Muscle of back (tissue), 11 donors: ENCODE measurements around the gene OGFRL1. TPM values are rescaled to one million over a fixed set of nuclear protein-coding genes. Genes with fewer than 3 reads are reported as not detected.
A peak's percentile ranks its signal among the peaks of the same experiment; 100 is the strongest.

ENCODE experiments used
- DNase-seq, 3 donors: peaks; one replicate each; pipeline versions ENCODE4 v3.0.0 to v3.0.0-alpha.2; 2013
- polyA plus RNA-seq, 10 donors: library from polyadenylated mRNA; unstranded; fragments of 120-200 nt; gene quantifications; one replicate each; pipeline ENCODE4 v1.2.1, GENCODE V29; 2013; ENCODE audit not compliant: insufficient read length in 10 of 10

The OGFRL1 gene
- polyA plus RNA-seq, 10 donors: 8.5 to 13.1 (median 10.8) TPM

DNA sequence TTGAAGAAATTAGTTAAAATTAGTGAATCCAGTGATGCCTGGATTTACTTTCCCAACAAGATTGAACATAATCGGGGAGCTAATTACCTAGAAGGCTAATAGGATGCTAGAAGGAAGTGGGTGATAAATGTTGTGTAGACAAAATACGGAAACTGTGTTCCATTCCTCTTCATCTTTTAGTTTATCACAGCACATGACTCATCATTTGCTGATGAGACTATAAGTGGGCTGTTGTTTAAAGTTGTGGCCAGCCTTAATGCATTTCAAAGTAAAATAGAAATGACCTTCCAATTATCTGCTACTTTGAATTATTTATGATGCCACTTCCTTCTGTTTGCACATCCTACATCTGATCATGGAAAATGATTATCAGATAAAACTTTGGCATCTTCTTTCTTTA, 43.4 kb downstream of the OGFRL1 start:
- no peak for DNase-seq

DNA sequence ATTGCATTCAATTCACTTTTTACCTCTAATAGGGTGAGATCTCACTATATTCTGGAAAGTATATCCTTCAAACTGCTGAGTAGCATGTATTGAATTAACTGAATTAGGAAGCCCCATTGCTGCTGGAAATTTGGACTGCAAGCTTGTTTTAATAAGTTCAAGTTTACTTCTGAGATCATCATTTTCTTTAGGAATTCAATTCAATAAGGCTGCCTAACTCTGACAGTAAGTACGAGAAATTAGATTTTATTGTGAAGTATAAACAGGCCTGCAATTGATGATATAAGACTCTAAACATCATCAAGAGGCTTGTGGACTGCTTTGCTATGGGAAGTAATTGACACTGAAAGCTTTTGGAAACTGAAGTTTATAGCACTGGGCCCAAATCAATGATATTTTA, 44.4 kb downstream of the OGFRL1 start:
- DNase-seq: no peak

GRCh38 chr6:71333697-71334096, 45.1 kb downstream of the OGFRL1 start:
- peak in 1 of 3 donors; percentile 74 for DNase-seq

DNA sequence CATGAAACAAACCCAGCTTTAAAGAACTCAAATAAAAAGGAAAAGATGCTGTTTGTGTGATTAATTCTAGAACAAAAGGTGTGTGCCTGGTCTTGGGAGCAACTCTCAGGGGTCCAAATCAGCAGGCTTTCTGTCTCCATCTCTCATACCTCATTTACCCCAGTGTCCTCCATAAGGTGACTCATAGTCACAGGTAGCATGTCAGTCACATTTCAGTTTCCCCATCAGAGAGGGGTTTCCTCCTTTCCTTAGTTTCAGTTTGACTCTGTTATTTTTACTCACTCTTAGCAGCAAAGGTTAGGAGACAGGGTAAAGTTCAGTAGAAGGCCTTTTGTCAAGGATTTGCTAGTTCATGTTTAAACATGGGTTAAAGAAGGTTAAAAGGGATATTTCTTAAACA, 46.2 kb downstream of the OGFRL1 start:
- DNase-seq: no peak

- no peak for DNase-seq
Observed at GRCh38 chr6:71335544-71335943, 46.9 kb downstream of the OGFRL1 start.

- DNase-seq: no peak
Observed at GRCh38 chr6:71336901-71337300, 48.3 kb downstream of the OGFRL1 start.

GRCh38 chr6:71338540-71339316, 50.1 kb downstream of the OGFRL1 start:
- no peak for DNase-seq

GRCh38 chr6:71342772-71343171, 54.2 kb downstream of the OGFRL1 start:
- DNase-seq: no peak

DNA sequence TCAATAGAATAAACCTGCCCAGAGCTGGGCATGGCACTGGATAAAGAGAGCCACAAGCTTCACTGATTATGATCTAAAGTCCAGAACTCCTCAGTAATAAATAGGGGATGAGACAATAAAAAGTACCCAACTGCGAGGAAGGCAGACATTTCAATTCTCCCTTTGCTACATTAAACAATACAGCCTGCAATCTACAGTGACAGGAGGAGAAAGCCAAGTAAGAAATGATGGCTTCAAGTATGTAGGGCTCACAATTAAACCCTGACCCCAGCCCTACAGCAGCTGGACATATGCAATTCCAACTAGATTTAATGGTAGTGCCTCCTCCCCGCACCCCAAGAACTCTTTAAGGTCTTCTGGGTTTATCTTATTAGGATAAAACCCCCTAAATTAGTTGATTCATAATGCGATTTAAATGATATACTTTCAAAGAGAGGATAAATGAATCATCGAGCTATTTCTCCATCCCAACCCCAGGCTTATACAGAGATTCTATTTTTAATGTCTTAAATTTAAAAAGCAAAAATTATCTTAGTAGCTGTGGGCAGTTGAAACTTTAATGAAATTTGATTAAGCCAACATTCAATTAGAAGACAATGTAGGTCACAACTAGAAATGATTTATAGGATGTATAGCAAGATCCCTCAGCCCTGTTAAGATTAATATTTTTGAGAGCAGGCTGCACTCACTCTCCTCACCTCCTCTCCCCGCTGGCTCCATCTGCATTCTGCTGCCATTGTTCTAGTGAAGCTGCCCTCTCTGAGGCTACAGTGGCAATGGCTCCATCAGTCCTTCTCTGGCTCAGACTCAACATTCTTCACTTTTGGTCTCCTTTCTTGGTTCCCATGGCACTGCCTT, 57.1 kb downstream of the OGFRL1 start:
- no peak for DNase-seq

- DNase-seq: no peak
Observed at GRCh38 chr6:71346334-71346694, 57.7 kb downstream of the OGFRL1 start.

- no peak for DNase-seq
Observed at GRCh38 chr6:71347119-71347518, 58.5 kb downstream of the OGFRL1 start.

GRCh38 chr6:71349395-71349794, 60.8 kb downstream of the OGFRL1 start:
- DNase-seq: peak in 2 of 3 donors; percentile 23 to 48

- peak; percentile 19 to 31 (median 27) for DNase-seq
Observed at GRCh38 chr6:71349976-71350615, 61.5 kb downstream of the OGFRL1 start.

- no peak for DNase-seq
Observed at GRCh38 chr6:71351190-71351589, 62.6 kb downstream of the OGFRL1 start.
